NB4 (cell line): Measurements from ENCODE around the gene SCAF1.

ENCODE experiments used
- DNase-seq: peaks from one replicate; pipeline ENCODE4 v3.0.0; 2010; ENCODE audit warnings: low read depth
- H3K4me3 ChIP-seq: one replicate; pipeline ENCODE4 v1.5.1; 2011; ENCODE audit warnings: mild to moderate bottlenecking, low read depth, low read length, moderate library complexity
- CTCF ChIP-seq: IDR thresholded peaks from one replicate; pipeline ENCODE4 v1.5.1; 2012; ENCODE audit warnings: low read depth, low read length
- MYC ChIP-seq: IDR thresholded peaks from 2 replicates; pipeline ENCODE4 v1.6.1; 2011; ENCODE audit warnings: low read depth, low read length
- POLR2A ChIP-seq: IDR thresholded peaks from 2 replicates; pipeline ENCODE4 v1.6.1; 2011; ENCODE audit warnings: mild to moderate bottlenecking; ENCODE audit not compliant: insufficient read length; ENCODE audit errors: extremely low read depth
- TF ChIP-seq, protein P1 (sequence below): IDR thresholded peaks from 2 replicates; pipeline ENCODE4 v1.6.1; 2011; ENCODE audit warnings: low read depth, low read length

The SCAF1 gene

DNA sequence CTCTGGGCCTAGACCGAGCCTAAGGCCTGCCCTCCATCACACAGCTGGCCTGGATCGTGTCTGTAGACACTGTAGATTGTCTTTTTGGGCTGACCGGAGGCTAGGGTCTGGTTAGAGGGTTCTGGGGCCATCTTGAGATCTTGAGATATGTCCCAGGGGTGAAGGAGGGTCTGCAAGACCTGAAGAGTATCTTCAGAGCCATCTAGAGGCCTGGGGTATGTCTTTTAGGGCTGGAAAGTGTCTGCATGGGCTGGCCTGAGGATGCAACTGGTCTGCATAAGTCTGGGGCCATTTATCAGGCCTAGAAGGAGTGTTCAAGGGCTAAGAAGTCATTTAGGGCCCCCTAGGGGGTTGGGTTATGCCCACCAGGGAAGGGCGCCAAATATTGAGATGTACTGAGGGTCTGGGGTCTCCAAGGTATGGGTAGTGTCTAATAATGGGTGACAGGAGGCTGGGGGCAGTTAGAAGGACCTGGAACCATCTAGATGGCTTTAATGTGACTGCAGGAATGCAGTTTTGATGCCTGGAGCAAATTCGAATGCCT lies 555 bp downstream of the SCAF1 start:
- peak; percentile 56 for DNase-seq
- peak overlapping the region; percentile 99 for H3K4me3 ChIP-seq
- no peak for TF ChIP-seq MYC
- TF ChIP-seq, protein P1, sequence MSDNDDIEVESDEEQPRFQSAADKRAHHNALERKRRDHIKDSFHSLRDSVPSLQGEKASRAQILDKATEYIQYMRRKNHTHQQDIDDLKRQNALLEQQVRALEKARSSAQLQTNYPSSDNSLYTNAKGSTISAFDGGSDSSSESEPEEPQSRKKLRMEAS, result no peak
- TF ChIP-seq POLR2A, result no peak
- TF ChIP-seq CTCF, result no peak

DNA sequence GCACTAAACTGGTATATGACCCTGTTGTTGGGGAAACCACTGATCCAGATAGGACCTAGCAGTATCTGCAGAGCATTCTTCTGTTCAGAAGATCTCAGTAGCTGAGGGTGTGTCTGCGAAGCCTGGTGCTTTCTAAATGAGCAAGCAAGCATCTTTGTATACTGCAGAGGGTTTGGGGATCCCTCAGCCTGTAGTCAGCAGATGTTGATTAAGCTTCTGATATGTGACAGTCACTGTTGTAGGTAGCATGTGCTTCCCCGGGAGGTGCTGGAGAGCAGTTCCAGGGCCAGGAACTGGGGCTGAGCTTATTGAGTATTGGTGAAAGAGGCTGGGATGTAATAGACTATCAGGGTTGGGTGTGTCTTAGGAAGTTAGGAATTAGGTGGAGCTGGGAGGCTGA lies 1.5 kb downstream of the SCAF1 start:
- TF ChIP-seq POLR2A (no peak), MYC (no peak), CTCF (no peak)
- TF ChIP-seq, protein P1, result no peak
- peak overlapping the region; percentile 99 for H3K4me3 ChIP-seq
- DNase-seq, result no peak

- H3K4me3 ChIP-seq, result no peak overlapping the region
- DNase-seq, result no peak
- no peak for TF ChIP-seq MYC
- TF ChIP-seq, protein P1, result no peak
- no peak for TF ChIP-seq POLR2A
- TF ChIP-seq CTCF, result no peak
Measured at GRCh38 chr19:49645592-49645991, 3.6 kb downstream of the SCAF1 start.

DNA sequence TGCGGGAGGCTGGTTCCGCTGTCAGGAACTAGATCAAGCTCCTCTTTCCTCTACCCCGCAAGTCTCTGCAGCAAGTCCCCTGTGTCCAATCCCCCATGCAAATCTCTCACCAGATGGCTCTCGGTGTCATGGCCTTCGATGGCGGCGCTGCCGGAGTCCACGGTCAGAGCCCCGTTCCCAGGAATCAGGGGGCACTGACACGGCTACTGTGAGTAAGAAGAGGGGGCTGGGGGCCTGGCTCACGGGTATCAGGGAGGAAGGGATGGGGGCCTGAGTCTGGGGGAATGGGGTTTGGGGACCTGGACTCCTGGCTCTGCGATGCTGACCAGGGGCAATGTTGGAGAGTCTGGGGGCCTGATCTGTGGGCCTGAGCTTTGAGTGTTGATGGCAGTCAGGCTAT lies 4.0 kb downstream of the SCAF1 start:
- no peak overlapping the region for H3K4me3 ChIP-seq
- TF ChIP-seq POLR2A (no peak), MYC (no peak), CTCF (no peak)
- TF ChIP-seq, protein P1, result no peak
- no peak for DNase-seq

- TF ChIP-seq CTCF (no peak), POLR2A (no peak), MYC (no peak)
- TF ChIP-seq, protein P1, result no peak
- no peak for DNase-seq
- H3K4me3 ChIP-seq, result no peak overlapping the region
Measured at GRCh38 chr19:49646586-49646985, 4.6 kb downstream of the SCAF1 start.
